H1 (cell line): ENCODE data around the gene FAM120C. TPM values are rescaled to one million over a fixed set of nuclear protein-coding genes. Genes with fewer than 3 reads are reported as not detected.

ENCODE experiments used
- CTCF ChIA-PET: fragments of 300-600 bp; sonication (Branson Sonifier 250); formaldehyde crosslinking; loops from one replicate; lab custom pipeline; 2021; ENCODE audit not compliant: partially characterized antibody; lab: Charles Lee
- POLR2A ChIA-PET: fragments of 300-600 bp; sonication (Branson Sonifier 250); formaldehyde crosslinking; loops from one replicate; lab custom pipeline; 2021; ENCODE audit warnings: inconsistent platforms; ENCODE audit not compliant: partially characterized antibody; lab: Charles Lee
- DNase-seq, 2 experiments: peaks; one replicate each; pipeline versions ENCODE4 v3.0.0 to v3.0.0-alpha.2; 2010 to 2022; ENCODE audit warnings: low spot score in 2 of 2, low read depth in 1 of 2, mixed read lengths in 1 of 2
- FAIRE-seq: peaks from 2 replicates; lab custom pipeline; 2011; peaks lifted over from hg19 to GRCh38; lab: Jason Lieb, UNC
- H2AFZ ChIP-seq: 2 replicates; pipeline ENCODE4 v1.8.1; 2012; ENCODE audit warnings: low read length, inconsistent platforms
- H2AK5ac ChIP-seq: 2 replicates; pipeline ENCODE4 v1.6.1; 2013; ENCODE audit warnings: low read depth, low read length
- H2BK120ac ChIP-seq: replicated peaks from 2 replicates; pipeline ENCODE3; 2013; ENCODE audit warnings: low read depth, low read length, inconsistent platforms
- H2BK12ac ChIP-seq: 2 replicates; pipeline ENCODE4 v1.6.1; 2013; ENCODE audit warnings: low read depth, low read length
- H2BK15ac ChIP-seq: 2 replicates; pipeline ENCODE4 v1.6.1; 2013; ENCODE audit warnings: low read length
- H2BK20ac ChIP-seq: 2 replicates; pipeline ENCODE4 v1.6.1; 2013; ENCODE audit warnings: low read length
- H2BK5ac ChIP-seq: 2 replicates; pipeline ENCODE4 v1.6.1; 2013; ENCODE audit warnings: low read depth, low read length
- H3K14ac ChIP-seq: 2 replicates; pipeline ENCODE4 v1.6.1; 2013; ENCODE audit warnings: inconsistent platforms; ENCODE audit not compliant: insufficient read length
- H3K18ac ChIP-seq: 2 replicates; pipeline ENCODE4 v1.6.1; 2013; ENCODE audit warnings: low read length; ENCODE audit errors: extremely low read depth
- H3K23ac ChIP-seq: 2 replicates; pipeline ENCODE4 v1.6.1; 2013; ENCODE audit warnings: inconsistent platforms; ENCODE audit not compliant: insufficient read length
- H3K23me2 ChIP-seq: 2 replicates; pipeline ENCODE4 v1.6.1; 2013; ENCODE audit warnings: low read depth, low read length
- H3K27ac ChIP-seq: 2 replicates; pipeline ENCODE4 v1.6.1; 2011; ENCODE audit warnings: low read depth, low read length, inconsistent platforms
- H3K27me3 ChIP-seq, 4 experiments: replicated peaks in 1 of 4; 1 replicate in 1 of 4; 2 replicates in 3 of 4; pipeline versions ENCODE4 v1.6.1 to v1.8.1; 2011 to 2013; ENCODE audit warnings: low read length in 3 of 4, mild to moderate bottlenecking in 3 of 4, inconsistent platforms in 2 of 4, mixed read lengths in 2 of 4, moderate library complexity in 1 of 4; ENCODE audit not compliant: control insufficient read depth in 3 of 4, insufficient read depth in 3 of 4; ENCODE audit errors: extremely low read depth in 1 of 4
- H3K36me3 ChIP-seq, 4 experiments: 2 replicates each; pipeline versions ENCODE4 v1.6.1 to v1.8.1; 2011 to 2013; ENCODE audit warnings: mild to moderate bottlenecking in 4 of 4, low read length in 3 of 4, moderate library complexity in 2 of 4, control low read depth in 1 of 4, inconsistent platforms in 1 of 4; ENCODE audit not compliant: insufficient read depth in 4 of 4, control insufficient read depth in 2 of 4
- H3K4ac ChIP-seq: replicated peaks from 2 replicates; pipeline ENCODE3; 2013; ENCODE audit warnings: low read length, low read depth, mixed read lengths, inconsistent platforms; ENCODE audit not compliant: insufficient read length
- H3K4me1 ChIP-seq, 4 experiments: replicated peaks in 1 of 4; 1 replicate in 1 of 4; 2 replicates in 3 of 4; pipeline versions ENCODE4 v1.6.1 to v1.8.1; 2011 to 2013; ENCODE audit warnings: low read length in 3 of 4, inconsistent platforms in 2 of 4, mixed read lengths in 1 of 4; ENCODE audit not compliant: insufficient read depth in 4 of 4, control insufficient read depth in 3 of 4
- H3K4me2 ChIP-seq, 2 experiments: 2 replicates each; pipeline versions ENCODE4 v1.6.1 to v1.8.1; 2011 to 2013; ENCODE audit warnings: low read depth in 2 of 2, low read length in 2 of 2, control low read depth in 1 of 2, inconsistent platforms in 1 of 2, mild to moderate bottlenecking in 1 of 2; ENCODE audit not compliant: insufficient read depth in 1 of 2
- H3K4me3 ChIP-seq, 4 experiments: fragments of 200-600, 300-600 bp in 1 of 4; sonication (generic), shearing (Covaris generic), sonication (Bioruptor Twin) in 1 of 4; 2 replicates each; pipeline versions ENCODE4 v1.5.1 to v1.8.1; 2011 to 2016; ENCODE audit warnings: low read length in 4 of 4, low read depth in 3 of 4, control low read depth in 2 of 4, inconsistent platforms in 2 of 4, mild to moderate bottlenecking in 2 of 4, mixed read lengths in 1 of 4, moderate library complexity in 1 of 4; ENCODE audit not compliant: insufficient read depth in 2 of 4; ENCODE audit errors: extremely low read depth in 1 of 4
- H3K56ac ChIP-seq: replicated peaks from 2 replicates; pipeline ENCODE3; 2013; ENCODE audit warnings: low read depth, mild to moderate bottlenecking, mixed read lengths, low read length, inconsistent platforms; ENCODE audit not compliant: insufficient read length
- H3K79me1 ChIP-seq: 2 replicates; pipeline ENCODE4 v1.6.1; 2013; ENCODE audit warnings: low read depth, low read length, control low read depth
- H3K79me2 ChIP-seq, 2 experiments: 2 replicates each; pipeline versions ENCODE4 v1.6.1 to v1.8.1; 2012 to 2013; ENCODE audit warnings: low read length in 2 of 2, mild to moderate bottlenecking in 2 of 2, inconsistent platforms in 1 of 2; ENCODE audit not compliant: insufficient read depth in 2 of 2, control insufficient read depth in 1 of 2
- H3K9ac ChIP-seq, 4 experiments: replicated peaks in 1 of 4; 1 replicate in 1 of 4; 2 replicates in 3 of 4; pipeline versions ENCODE4 v1.6.1 to v1.8.1; 2011 to 2013; ENCODE audit warnings: low read depth in 3 of 4, low read length in 3 of 4, control low read depth in 2 of 4, mild to moderate bottlenecking in 2 of 4, moderate library complexity in 2 of 4, inconsistent platforms in 1 of 4; ENCODE audit errors: extremely low read depth in 1 of 4
- H3K9me3 ChIP-seq, 2 experiments: 2 replicates each; pipeline versions ENCODE4 v1.6.1 to v1.8.1; 2012 to 2013; ENCODE audit warnings: mild to moderate bottlenecking in 2 of 2, moderate library complexity in 2 of 2, control low read depth in 1 of 2, inconsistent platforms in 1 of 2, low read depth in 1 of 2, low read length in 1 of 2, mixed read lengths in 1 of 2; ENCODE audit not compliant: insufficient read depth in 2 of 2
- H4K20me1 ChIP-seq, 2 experiments: replicated peaks in 1 of 2; 2 replicates each; pipeline versions ENCODE3 to v1.8.1; 2011 to 2013; ENCODE audit warnings: inconsistent platforms in 2 of 2, low read length in 2 of 2, mild to moderate bottlenecking in 1 of 2; ENCODE audit not compliant: insufficient read depth in 2 of 2, control insufficient read depth in 1 of 2
- H4K5ac ChIP-seq: 2 replicates; pipeline ENCODE4 v1.6.1; 2013; ENCODE audit warnings: low read length, low read depth, mixed read lengths, inconsistent platforms; ENCODE audit not compliant: insufficient read length
- H4K8ac ChIP-seq: 2 replicates; pipeline ENCODE4 v1.8.0; 2013; ENCODE audit warnings: mild to moderate bottlenecking, moderate library complexity, low read length, inconsistent platforms; ENCODE audit not compliant: insufficient read depth; ENCODE audit errors: extremely low read depth
- H4K91ac ChIP-seq: replicated peaks from 2 replicates; pipeline ENCODE3; 2013; ENCODE audit warnings: low read length, mixed read lengths, inconsistent platforms; ENCODE audit not compliant: insufficient read length
- EP300 ChIP-seq, 2 experiments: IDR thresholded peaks; 1 replicate in 1 of 2; 2 replicates in 1 of 2; pipeline ENCODE4 v1.6.1; 2011 to 2012; ENCODE audit warnings: low read depth in 2 of 2, low read length in 2 of 2, mild to moderate bottlenecking in 2 of 2, borderline replicate concordance in 1 of 2, inconsistent platforms in 1 of 2, moderate library complexity in 1 of 2
- SP2 ChIP-seq: IDR thresholded peaks from 2 replicates; pipeline ENCODE4 v1.6.1; 2012; ENCODE audit warnings: mild to moderate bottlenecking, low read length, inconsistent platforms
- polyA plus RNA-seq, 7 experiments: library from polyadenylated mRNA; depleted of rRNA in 3 of 7; stranded (reverse) in 5 of 7; unstranded in 2 of 7; fragments of >200 nt in 5 of 7; fragments of 200-250 nt in 2 of 7; gene quantifications; 1 replicate in 5 of 7; 2 replicates in 1 of 7; 4 replicates in 1 of 7; pipeline versions ENCODE4 v1.2.1 to v1.2.3, GENCODE V29; 2011 to 2013; ENCODE audit warnings: missing spikeins in 2 of 7, mixed read lengths in 2 of 7
- total RNA-seq: library from RNA; stranded (reverse); fragmentation: NEBNext Ultra II Directional; extraction: Animal tissue kit (Norgen Biotek cat#: 25700); gene quantifications from 2 replicates; pipeline ENCODE4 v1.2.1, GENCODE V29; 2021

FAM120C gene
- total and polyA plus RNA-seq, 2 of the 8 experiments (the other 6 are each of a cell fraction or from before 2014, with no cell fraction given) = 4.4 to 8.1 TPM

GRCh38 chrX:54171091-54171490, 12.0 kb downstream of the FAM120C start:
- no peak overlapping the region for H2BK5ac ChIP-seq
- H2BK12ac ChIP-seq = no peak overlapping the region
- H3K27ac ChIP-seq = no peak overlapping the region
- H3K79me1 ChIP-seq = no peaks in the 10 kb centered on the region
- FAIRE-seq = no peak
- no peak overlapping the region for H2BK120ac ChIP-seq
- no peaks in the 10 kb centered on the region; a peak in 2 of 4 replicates for H3K79me2 ChIP-seq
- no peak overlapping the region for H3K4me2 ChIP-seq
- H3K4ac ChIP-seq = no peak overlapping the region
- peaks cover 0 to 4% (median 0%) of the 10 kb centered on the region in 4 experiments; a peak in 2 of 8 replicates for H3K36me3 ChIP-seq
- H4K5ac ChIP-seq = no peak overlapping the region
- H3K4me1 ChIP-seq = no peaks in the 10 kb centered on the region
- no peak overlapping the region for H3K14ac ChIP-seq
- peaks cover 0 to 1% of the 10 kb centered on the region in 2 experiments for H4K20me1 ChIP-seq
- H3K4me3 ChIP-seq = no peak overlapping the region
- no peak overlapping the region for H3K56ac ChIP-seq
- no peak overlapping the region for H2AK5ac ChIP-seq
- H2BK15ac ChIP-seq = no peak overlapping the region
- no peak overlapping the region for H4K91ac ChIP-seq
- no peaks in the 10 kb centered on the region for H3K27me3 ChIP-seq
- no peak overlapping the region for H3K23ac ChIP-seq
- H3K9ac ChIP-seq = no peak overlapping the region
- no peak for TF ChIP-seq SP2
- no peak for TF ChIP-seq EP300 (IDR thresholded peaks at IDR 0.05; ENCODE audit: borderline replicate concordance in 1 of 2, low read depth in 2 of 2, low read length in 2 of 2)
- H2BK20ac ChIP-seq = no peak overlapping the region
- no peaks in the 10 kb centered on the region for H3K23me2 ChIP-seq
- POLR2A ChIA-PET = interaction anchor here (3.1 to 3.4 kb wide), 2 partner anchors 9 to 12 kb away, joined by 11 to 22 read pairs; partner anchors contain the start of gene FAM120C
- H3K18ac ChIP-seq = no peak overlapping the region
- no peaks in the 10 kb centered on the region for H3K9me3 ChIP-seq
- H4K8ac ChIP-seq = no peak overlapping the region
- CTCF ChIA-PET = no interaction called here
- DNase-seq = no peak
- H2AFZ ChIP-seq = no peak overlapping the region
